ENCODE data around the gene ZNF275.

DNA sequence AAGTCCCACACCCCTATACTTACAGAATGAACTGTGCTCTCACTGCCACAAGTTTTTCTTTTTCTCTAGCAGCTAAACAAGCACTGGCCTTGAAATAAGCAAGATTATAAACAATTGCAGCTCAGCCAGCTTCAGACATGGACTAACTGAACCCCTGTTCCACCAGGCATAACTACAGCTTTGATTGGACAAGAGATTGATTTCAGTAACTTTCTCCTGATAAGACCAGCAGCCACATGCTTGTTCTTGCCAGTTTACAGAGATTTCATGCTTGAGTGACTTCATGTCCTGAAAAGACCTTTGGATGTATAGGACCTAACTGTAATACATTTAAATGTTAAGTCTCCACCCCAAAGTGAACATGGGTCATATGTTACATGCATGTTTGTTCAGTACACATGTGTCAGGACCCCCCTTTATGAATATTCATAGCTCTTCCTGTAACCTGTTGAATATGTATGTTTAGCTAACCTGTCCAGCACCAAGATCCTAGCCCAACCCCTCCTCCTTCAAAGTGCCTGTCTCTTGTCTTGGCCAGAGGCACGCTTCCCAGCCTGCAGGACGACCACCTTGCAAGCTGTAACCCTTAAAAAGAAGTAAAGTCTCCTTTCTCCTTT is 27.9 kb downstream of the ZNF275 start:
- TF ChIP-seq CTCF (IDR thresholded peaks at IDR 0.05; ENCODE audit: insufficient read depth, low read length, poor library complexity, severe bottlenecking) (no peak), EZH2phosphoT487 (conservative IDR thresholded peaks at IDR 0.05; ENCODE audit: low read length) (no peak)

Measured in SU-DHL-6 (cell line).